ENCODE measurements around the gene ELMO1.

DNA sequence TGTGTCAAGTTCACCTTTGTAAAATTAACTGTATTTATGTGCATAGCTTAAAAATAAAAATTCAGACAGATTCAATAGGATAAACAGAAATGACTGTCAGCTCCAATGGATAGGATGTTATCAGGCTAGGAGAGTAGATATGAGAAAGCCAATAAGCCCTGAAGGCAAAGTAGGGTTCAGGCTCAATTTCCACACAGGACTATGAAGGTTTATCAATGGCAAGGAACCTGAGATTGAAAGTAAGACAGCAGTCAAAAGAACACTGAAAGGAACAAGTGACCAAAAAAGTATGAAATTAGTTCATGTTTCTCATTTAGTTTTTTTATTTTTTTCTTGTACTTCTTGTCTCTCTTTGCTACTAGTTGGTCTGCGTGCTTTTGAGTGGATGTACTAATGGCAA lies 121.4 kb downstream of the ELMO1 start:
- TF ChIP-seq, protein P1, sequence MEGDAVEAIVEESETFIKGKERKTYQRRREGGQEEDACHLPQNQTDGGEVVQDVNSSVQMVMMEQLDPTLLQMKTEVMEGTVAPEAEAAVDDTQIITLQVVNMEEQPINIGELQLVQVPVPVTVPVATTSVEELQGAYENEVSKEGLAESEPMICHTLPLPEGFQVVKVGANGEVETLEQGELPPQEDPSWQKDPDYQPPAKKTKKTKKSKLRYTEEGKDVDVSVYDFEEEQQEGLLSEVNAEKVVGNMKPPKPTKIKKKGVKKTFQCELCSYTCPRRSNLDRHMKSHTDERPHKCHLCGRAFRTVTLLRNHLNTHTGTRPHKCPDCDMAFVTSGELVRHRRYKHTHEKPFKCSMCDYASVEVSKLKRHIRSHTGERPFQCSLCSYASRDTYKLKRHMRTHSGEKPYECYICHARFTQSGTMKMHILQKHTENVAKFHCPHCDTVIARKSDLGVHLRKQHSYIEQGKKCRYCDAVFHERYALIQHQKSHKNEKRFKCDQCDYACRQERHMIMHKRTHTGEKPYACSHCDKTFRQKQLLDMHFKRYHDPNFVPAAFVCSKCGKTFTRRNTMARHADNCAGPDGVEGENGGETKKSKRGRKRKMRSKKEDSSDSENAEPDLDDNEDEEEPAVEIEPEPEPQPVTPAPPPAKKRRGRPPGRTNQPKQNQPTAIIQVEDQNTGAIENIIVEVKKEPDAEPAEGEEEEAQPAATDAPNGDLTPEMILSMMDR (conservative IDR thresholded peaks at IDR 0.05; ENCODE audit: low read depth in 2 of 2), result no peak
- TF ChIP-seq CREB1 (CRISPR knock-in tag; IDR thresholded peaks at IDR 0.05; ENCODE audit: low read depth) (no peak), EZH2 (IDR thresholded peaks at IDR 0.05; ENCODE audit: low read depth, unreplicated experiment) (no peak)
- TF ChIP-seq, protein P2, sequence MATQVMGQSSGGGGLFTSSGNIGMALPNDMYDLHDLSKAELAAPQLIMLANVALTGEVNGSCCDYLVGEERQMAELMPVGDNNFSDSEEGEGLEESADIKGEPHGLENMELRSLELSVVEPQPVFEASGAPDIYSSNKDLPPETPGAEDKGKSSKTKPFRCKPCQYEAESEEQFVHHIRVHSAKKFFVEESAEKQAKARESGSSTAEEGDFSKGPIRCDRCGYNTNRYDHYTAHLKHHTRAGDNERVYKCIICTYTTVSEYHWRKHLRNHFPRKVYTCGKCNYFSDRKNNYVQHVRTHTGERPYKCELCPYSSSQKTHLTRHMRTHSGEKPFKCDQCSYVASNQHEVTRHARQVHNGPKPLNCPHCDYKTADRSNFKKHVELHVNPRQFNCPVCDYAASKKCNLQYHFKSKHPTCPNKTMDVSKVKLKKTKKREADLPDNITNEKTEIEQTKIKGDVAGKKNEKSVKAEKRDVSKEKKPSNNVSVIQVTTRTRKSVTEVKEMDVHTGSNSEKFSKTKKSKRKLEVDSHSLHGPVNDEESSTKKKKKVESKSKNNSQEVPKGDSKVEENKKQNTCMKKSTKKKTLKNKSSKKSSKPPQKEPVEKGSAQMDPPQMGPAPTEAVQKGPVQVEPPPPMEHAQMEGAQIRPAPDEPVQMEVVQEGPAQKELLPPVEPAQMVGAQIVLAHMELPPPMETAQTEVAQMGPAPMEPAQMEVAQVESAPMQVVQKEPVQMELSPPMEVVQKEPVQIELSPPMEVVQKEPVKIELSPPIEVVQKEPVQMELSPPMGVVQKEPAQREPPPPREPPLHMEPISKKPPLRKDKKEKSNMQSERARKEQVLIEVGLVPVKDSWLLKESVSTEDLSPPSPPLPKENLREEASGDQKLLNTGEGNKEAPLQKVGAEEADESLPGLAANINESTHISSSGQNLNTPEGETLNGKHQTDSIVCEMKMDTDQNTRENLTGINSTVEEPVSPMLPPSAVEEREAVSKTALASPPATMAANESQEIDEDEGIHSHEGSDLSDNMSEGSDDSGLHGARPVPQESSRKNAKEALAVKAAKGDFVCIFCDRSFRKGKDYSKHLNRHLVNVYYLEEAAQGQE (IDR thresholded peaks at IDR 0.05; ENCODE audit: unreplicated experiment), result no peak
- TF ChIP-seq, protein P3, sequence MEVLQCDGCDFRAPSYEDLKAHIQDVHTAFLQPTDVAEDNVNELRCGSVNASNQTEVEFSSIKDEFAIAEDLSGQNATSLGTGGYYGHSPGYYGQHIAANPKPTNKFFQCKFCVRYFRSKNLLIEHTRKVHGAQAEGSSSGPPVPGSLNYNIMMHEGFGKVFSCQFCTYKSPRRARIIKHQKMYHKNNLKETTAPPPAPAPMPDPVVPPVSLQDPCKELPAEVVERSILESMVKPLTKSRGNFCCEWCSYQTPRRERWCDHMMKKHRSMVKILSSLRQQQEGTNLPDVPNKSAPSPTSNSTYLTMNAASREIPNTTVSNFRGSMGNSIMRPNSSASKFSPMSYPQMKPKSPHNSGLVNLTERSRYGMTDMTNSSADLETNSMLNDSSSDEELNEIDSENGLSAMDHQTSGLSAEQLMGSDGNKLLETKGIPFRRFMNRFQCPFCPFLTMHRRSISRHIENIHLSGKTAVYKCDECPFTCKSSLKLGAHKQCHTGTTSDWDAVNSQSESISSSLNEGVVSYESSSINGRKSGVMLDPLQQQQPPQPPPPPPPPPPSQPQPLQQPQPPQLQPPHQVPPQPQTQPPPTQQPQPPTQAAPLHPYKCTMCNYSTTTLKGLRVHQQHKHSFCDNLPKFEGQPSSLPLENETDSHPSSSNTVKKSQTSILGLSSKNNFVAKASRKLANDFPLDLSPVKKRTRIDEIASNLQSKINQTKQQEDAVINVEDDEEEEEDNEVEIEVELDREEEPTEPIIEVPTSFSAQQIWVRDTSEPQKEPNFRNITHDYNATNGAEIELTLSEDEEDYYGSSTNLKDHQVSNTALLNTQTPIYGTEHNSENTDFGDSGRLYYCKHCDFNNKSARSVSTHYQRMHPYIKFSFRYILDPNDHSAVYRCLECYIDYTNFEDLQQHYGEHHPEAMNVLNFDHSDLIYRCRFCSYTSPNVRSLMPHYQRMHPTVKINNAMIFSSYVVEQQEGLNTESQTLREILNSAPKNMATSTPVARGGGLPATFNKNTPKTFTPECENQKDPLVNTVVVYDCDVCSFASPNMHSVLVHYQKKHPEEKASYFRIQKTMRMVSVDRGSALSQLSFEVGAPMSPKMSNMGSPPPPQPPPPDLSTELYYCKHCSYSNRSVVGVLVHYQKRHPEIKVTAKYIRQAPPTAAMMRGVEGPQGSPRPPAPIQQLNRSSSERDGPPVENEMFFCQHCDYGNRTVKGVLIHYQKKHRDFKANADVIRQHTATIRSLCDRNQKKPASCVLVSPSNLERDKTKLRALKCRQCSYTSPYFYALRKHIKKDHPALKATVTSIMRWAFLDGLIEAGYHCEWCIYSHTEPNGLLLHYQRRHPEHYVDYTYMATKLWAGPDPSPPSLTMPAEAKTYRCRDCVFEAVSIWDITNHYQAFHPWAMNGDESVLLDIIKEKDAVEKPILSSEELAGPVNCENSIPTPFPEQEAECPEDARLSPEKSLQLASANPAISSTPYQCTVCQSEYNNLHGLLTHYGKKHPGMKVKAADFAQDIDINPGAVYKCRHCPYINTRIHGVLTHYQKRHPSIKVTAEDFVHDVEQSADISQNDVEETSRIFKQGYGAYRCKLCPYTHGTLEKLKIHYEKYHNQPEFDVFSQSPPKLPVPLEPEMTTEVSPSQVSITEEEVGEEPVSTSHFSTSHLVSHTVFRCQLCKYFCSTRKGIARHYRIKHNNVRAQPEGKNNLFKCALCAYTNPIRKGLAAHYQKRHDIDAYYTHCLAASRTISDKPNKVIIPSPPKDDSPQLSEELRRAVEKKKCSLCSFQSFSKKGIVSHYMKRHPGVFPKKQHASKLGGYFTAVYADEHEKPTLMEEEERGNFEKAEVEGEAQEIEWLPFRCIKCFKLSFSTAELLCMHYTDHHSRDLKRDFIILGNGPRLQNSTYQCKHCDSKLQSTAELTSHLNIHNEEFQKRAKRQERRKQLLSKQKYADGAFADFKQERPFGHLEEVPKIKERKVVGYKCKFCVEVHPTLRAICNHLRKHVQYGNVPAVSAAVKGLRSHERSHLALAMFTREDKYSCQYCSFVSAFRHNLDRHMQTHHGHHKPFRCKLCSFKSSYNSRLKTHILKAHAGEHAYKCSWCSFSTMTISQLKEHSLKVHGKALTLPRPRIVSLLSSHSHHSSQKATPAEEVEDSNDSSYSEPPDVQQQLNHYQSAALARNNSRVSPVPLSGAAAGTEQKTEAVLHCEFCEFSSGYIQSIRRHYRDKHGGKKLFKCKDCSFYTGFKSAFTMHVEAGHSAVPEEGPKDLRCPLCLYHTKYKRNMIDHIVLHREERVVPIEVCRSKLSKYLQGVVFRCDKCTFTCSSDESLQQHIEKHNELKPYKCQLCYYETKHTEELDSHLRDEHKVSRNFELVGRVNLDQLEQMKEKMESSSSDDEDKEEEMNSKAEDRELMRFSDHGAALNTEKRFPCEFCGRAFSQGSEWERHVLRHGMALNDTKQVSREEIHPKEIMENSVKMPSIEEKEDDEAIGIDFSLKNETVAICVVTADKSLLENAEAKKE (CRISPR knock-in tag; IDR thresholded peaks at IDR 0.05), result no peak

All from GM23338 (cell line).